Peyer's patch (tissue), 4 donors: Measurements from ENCODE around the gene MRPS9. TPM values are rescaled to one million over a fixed set of nuclear protein-coding genes. Genes with fewer than 3 reads are reported as not detected.

ENCODE experiments used
- DNase-seq, 3 donors: peaks; one replicate each; pipeline ENCODE4 v3.0.0-alpha.2; 2017 to 2019
- H3K27ac ChIP-seq, 4 donors: fragments of 200-600 bp; sonication (generic); one replicate each; pipeline ENCODE4 v1.5.1; 2016 to 2019
- H3K27me3 ChIP-seq, 2 donors: fragments of 200-600 bp; sonication (generic); one replicate each; pipeline ENCODE4 v1.5.1; 2019
- H3K36me3 ChIP-seq, 3 donors: fragments of 200-600 bp; sonication (generic); one replicate each; pipeline ENCODE4 v1.5.1; 2016 to 2019
- H3K4me1 ChIP-seq, 4 donors: fragments of 200-600 bp; sonication (generic); one replicate each; pipeline ENCODE4 v1.5.1; 2016 to 2019
- H3K4me3 ChIP-seq, 4 donors: fragments of 200-600 bp; sonication (generic); 1 replicate in 3 of 4; 2 replicates in 1 of 4; pipeline ENCODE4 v1.5.1; 2016 to 2019; ENCODE audit warnings: mild to moderate bottlenecking in 1 of 4
- H3K9me3 ChIP-seq, 4 donors: fragments of 200-600 bp; sonication (generic); one replicate each; pipeline ENCODE4 v1.5.1; 2016 to 2019; ENCODE audit warnings: mild to moderate bottlenecking in 1 of 4
- POLR2A ChIP-seq, 2 donors: fragments of 450-650 bp; IDR thresholded peaks; one replicate each; pipeline ENCODE4 v1.5.1; 2017; ENCODE audit warnings: antibody characterized with exemption in 2 of 2, mild to moderate bottlenecking in 2 of 2, moderate library complexity in 2 of 2
- total RNA-seq, 4 donors: library from RNA; depleted of rRNA; stranded (reverse); fragments of >200 nt; gene quantifications; one replicate each; pipeline ENCODE4 v1.1.0, GENCODE V29; 2016
- TF ChIP-seq, protein P1 (sequence below), 6 experiments: fragments of 450-650 bp in 4 of 6; fragments of 200-600 bp in 2 of 6; sonication (generic) in 1 of 6; IDR thresholded peaks; one replicate each; pipeline ENCODE4 v1.5.1; 2017 to 2019; ENCODE audit warnings: antibody characterized with exemption in 6 of 6, mild to moderate bottlenecking in 3 of 6, moderate library complexity in 1 of 6

Gene MRPS9
- total RNA-seq, 4 donors from 2014 or later = 9.7 to 34.7 (median 17.5) TPM

DNA sequence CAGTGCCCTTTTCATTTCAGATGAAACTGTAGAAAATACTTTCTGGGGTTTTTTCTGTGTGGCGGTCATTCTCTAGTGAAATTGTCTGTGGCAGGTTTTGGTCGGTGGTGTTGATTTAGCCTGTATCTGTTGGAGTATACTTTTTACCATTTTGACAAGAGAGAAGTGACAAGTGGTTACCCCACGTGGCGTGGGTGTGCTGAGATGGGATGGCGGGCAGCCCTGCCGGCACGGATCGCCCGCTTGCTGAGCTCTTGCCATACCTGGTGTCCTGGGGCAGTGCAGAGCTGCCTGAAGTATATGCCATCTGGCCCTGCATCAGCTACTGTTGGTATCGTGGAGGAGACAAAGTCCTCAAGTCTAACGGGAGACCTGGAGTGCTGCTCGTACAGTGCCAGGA is 64.1 kb downstream of the MRPS9 start:
- H3K27me3 ChIP-seq = no peaks in the 10 kb centered on the region
- no peak overlapping the region for H3K4me3 ChIP-seq
- no peak overlapping the region for H3K27ac ChIP-seq
- no peak for TF ChIP-seq POLR2A (IDR thresholded peaks at IDR 0.05)
- TF ChIP-seq, protein P1, sequence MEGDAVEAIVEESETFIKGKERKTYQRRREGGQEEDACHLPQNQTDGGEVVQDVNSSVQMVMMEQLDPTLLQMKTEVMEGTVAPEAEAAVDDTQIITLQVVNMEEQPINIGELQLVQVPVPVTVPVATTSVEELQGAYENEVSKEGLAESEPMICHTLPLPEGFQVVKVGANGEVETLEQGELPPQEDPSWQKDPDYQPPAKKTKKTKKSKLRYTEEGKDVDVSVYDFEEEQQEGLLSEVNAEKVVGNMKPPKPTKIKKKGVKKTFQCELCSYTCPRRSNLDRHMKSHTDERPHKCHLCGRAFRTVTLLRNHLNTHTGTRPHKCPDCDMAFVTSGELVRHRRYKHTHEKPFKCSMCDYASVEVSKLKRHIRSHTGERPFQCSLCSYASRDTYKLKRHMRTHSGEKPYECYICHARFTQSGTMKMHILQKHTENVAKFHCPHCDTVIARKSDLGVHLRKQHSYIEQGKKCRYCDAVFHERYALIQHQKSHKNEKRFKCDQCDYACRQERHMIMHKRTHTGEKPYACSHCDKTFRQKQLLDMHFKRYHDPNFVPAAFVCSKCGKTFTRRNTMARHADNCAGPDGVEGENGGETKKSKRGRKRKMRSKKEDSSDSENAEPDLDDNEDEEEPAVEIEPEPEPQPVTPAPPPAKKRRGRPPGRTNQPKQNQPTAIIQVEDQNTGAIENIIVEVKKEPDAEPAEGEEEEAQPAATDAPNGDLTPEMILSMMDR (IDR thresholded peaks at IDR 0.05) = no peak
- no peaks in the 10 kb centered on the region for H3K4me1 ChIP-seq
- no peak for DNase-seq
- H3K36me3 ChIP-seq = peaks cover 0 to 38% (median 0%) of the 10 kb centered on the region in 3 donors
- no peaks in the 10 kb centered on the region for H3K9me3 ChIP-seq

GRCh38 chr2:105102963-105103421 is 65.1 kb downstream of the MRPS9 start:
- H3K9me3 ChIP-seq = no peaks in the 10 kb centered on the region
- TF ChIP-seq POLR2A (IDR thresholded peaks at IDR 0.05) = no peak
- TF ChIP-seq, protein P1 (IDR thresholded peaks at IDR 0.05) = no peak
- H3K4me3 ChIP-seq = no peak overlapping the region
- no peaks in the 10 kb centered on the region for H3K27me3 ChIP-seq
- no peaks in the 10 kb centered on the region for H3K4me1 ChIP-seq
- DNase-seq = no peak
- peaks cover 0 to 29% (median 0%) of the 10 kb centered on the region in 3 donors for H3K36me3 ChIP-seq
- H3K27ac ChIP-seq = no peak overlapping the region

GRCh38 chr2:105103481-105103880 is 65.6 kb downstream of the MRPS9 start:
- no peaks in the 10 kb centered on the region for H3K9me3 ChIP-seq
- no peak overlapping the region for H3K27ac ChIP-seq
- no peak overlapping the region for H3K4me3 ChIP-seq
- no peak for TF ChIP-seq POLR2A (IDR thresholded peaks at IDR 0.05)
- TF ChIP-seq, protein P1 (IDR thresholded peaks at IDR 0.05) = no peak
- DNase-seq = no peak
- H3K4me1 ChIP-seq = no peaks in the 10 kb centered on the region
- no peaks in the 10 kb centered on the region for H3K27me3 ChIP-seq
- H3K36me3 ChIP-seq = peaks cover 0 to 24% (median 0%) of the 10 kb centered on the region in 3 donors

- Histone ChIP-seq H3K9me3 (no peaks in the 10 kb centered on the region), H3K4me1 (no peaks in the 10 kb centered on the region), H3K27me3 (no peaks in the 10 kb centered on the region), H3K4me3 (no peak overlapping the region), H3K36me3 (peaks cover 0 to 22% (median 0%) of the 10 kb centered on the region in 3 donors), H3K27ac (no peak overlapping the region)
- no peak for DNase-seq
- no peak for TF ChIP-seq POLR2A (IDR thresholded peaks at IDR 0.05)
- TF ChIP-seq, protein P1 (IDR thresholded peaks at IDR 0.05) = no peak
These were observed 66.4 kb downstream of the MRPS9 start for GRCh38 chr2:105104208-105104731.

- no peaks in the 10 kb centered on the region for H3K27me3 ChIP-seq
- H3K4me1 ChIP-seq = no peaks in the 10 kb centered on the region
- no peak overlapping the region for H3K27ac ChIP-seq
- no peak for DNase-seq
- H3K36me3 ChIP-seq = no peaks in the 10 kb centered on the region
- TF ChIP-seq, protein P1 (IDR thresholded peaks at IDR 0.05) = no peak
- no peak for TF ChIP-seq POLR2A (IDR thresholded peaks at IDR 0.05)
- H3K4me3 ChIP-seq = no peak overlapping the region
- H3K9me3 ChIP-seq = no peaks in the 10 kb centered on the region
These were observed 72.5 kb downstream of the MRPS9 start for GRCh38 chr2:105110295-105110829.
